Colonic mucosa (tissue), 4 donors: Measurements from ENCODE around the gene TMC4. TPM values are rescaled to one million over a fixed set of nuclear protein-coding genes. Genes with fewer than 3 reads are reported as not detected.
"Not testable (repeated sequence)": the region's sequence is repeated elsewhere in the genome, so short reads cannot be mapped to it uniquely, and the experiment has no call there.

Source experiments
- DNase-seq: peaks from one replicate; pipeline ENCODE4 v3.0.0-alpha.2; 2020
- H3K27ac ChIP-seq: fragments of 200-600 bp; one replicate; pipeline ENCODE4 v1.8.0; 2021
- H3K27me3 ChIP-seq: fragments of 200-600 bp; one replicate; pipeline ENCODE4 v1.8.0; 2021
- H3K36me3 ChIP-seq: fragments of 200-600 bp; one replicate; pipeline ENCODE4 v1.8.0; 2021
- H3K4me1 ChIP-seq: fragments of 200-600 bp; one replicate; pipeline ENCODE4 v1.8.0; 2021; ENCODE audit warnings: mild to moderate bottlenecking
- H3K4me3 ChIP-seq: fragments of 200-600 bp; one replicate; pipeline ENCODE4 v1.8.0; 2021
- H3K9ac ChIP-seq, 2 donors: one replicate each; pipeline ENCODE4 v1.7.0; 2013; ENCODE audit warnings: control low read depth in 2 of 2, low read depth in 2 of 2, low read length in 2 of 2
- H3K9me3 ChIP-seq: fragments of 200-600 bp; one replicate; pipeline ENCODE4 v1.8.0; 2021
- intact Hi-C: fragments of 100-400 bp; cut with DNase I; formaldehyde crosslinking; loops from one replicate; pipeline ENCODE4 v1.14.1; 2022
- total RNA-seq, 2 donors: library from RNA; stranded (reverse); fragmentation: NEBNext Ultra II Directional in 1 of 2; extraction: Animal tissue kit (Norgen Biotek cat#: 25700) in 1 of 2; gene quantifications; one replicate each; pipeline ENCODE4 v1.2.1, GENCODE V29; 2021
- TF ChIP-seq, protein P1 (sequence below): fragments of 200-600 bp; IDR thresholded peaks from one replicate; pipeline ENCODE4 v1.8.0; 2022; ENCODE audit warnings: antibody characterized with exemption, mild to moderate bottlenecking
- donor health status: healthy.
- donor health status: DM: no; HTN: no; CAD: no.
- donor health status: DM: no; HTN: no; CAD: no.

The TMC4 gene
- total RNA-seq, 2 donors from 2014 or later = 80.9 to 165 TPM

- Histone ChIP-seq H3K9ac (no peak overlapping the region), H3K27ac (no peak overlapping the region), H3K4me3 (no peak overlapping the region), H3K27me3 (no peaks in the 10 kb centered on the region), H3K9me3 (no peaks in the 10 kb centered on the region), H3K4me1 (no peaks in the 10 kb centered on the region), H3K36me3 (no peaks in the 10 kb centered on the region)
- TF ChIP-seq, protein P1, sequence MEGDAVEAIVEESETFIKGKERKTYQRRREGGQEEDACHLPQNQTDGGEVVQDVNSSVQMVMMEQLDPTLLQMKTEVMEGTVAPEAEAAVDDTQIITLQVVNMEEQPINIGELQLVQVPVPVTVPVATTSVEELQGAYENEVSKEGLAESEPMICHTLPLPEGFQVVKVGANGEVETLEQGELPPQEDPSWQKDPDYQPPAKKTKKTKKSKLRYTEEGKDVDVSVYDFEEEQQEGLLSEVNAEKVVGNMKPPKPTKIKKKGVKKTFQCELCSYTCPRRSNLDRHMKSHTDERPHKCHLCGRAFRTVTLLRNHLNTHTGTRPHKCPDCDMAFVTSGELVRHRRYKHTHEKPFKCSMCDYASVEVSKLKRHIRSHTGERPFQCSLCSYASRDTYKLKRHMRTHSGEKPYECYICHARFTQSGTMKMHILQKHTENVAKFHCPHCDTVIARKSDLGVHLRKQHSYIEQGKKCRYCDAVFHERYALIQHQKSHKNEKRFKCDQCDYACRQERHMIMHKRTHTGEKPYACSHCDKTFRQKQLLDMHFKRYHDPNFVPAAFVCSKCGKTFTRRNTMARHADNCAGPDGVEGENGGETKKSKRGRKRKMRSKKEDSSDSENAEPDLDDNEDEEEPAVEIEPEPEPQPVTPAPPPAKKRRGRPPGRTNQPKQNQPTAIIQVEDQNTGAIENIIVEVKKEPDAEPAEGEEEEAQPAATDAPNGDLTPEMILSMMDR = no peak
- DNase-seq = no peak
- intact Hi-C loops = no loop called here
Observed at GRCh38 chr19:54179262-54179852, 6.4 kb upstream of the TMC4 start.

DNA sequence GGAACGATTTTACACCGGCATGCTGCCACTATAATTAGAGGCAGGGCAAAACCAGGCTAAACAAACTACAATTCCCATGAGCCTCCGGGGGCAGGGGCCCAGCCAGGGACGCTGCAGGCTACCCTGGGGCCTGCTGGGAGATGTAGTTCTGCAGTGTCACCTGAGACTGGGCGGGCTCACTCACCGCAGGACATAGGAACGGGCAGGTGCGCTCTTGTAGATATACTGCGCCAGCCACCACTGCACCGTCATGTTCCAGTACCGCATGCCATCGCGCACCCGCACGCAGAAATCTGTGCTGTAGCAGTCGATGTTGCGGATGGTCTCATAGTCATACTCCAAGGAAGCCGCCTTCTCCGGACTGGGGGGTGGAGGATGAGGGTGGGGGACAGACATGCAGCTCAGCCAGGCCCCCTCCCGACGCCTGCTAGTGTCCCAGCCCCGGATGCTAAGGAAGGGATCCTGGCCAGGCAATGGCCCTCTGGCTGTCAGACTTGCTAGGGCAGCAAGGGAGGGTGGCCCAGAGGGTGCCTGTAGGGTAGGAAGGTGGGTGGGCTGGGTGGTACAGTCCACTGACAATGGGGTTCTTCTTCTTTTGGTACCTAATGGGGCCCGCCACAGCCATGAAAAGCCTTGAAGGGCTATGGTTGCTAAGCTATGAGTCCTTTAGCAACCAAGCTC, 5.8 kb upstream of the TMC4 start:
- no peak overlapping the region for H3K27ac ChIP-seq
- DNase-seq = peak; percentile 47
- H3K4me1 ChIP-seq = no peaks in the 10 kb centered on the region
- H3K36me3 ChIP-seq = no peaks in the 10 kb centered on the region
- TF ChIP-seq, protein P1 = no peak
- H3K4me3 ChIP-seq = no peak overlapping the region
- intact Hi-C loops = no loop called here
- H3K9me3 ChIP-seq = no peaks in the 10 kb centered on the region
- H3K27me3 ChIP-seq = no peaks in the 10 kb centered on the region
- no peak overlapping the region for H3K9ac ChIP-seq

DNA sequence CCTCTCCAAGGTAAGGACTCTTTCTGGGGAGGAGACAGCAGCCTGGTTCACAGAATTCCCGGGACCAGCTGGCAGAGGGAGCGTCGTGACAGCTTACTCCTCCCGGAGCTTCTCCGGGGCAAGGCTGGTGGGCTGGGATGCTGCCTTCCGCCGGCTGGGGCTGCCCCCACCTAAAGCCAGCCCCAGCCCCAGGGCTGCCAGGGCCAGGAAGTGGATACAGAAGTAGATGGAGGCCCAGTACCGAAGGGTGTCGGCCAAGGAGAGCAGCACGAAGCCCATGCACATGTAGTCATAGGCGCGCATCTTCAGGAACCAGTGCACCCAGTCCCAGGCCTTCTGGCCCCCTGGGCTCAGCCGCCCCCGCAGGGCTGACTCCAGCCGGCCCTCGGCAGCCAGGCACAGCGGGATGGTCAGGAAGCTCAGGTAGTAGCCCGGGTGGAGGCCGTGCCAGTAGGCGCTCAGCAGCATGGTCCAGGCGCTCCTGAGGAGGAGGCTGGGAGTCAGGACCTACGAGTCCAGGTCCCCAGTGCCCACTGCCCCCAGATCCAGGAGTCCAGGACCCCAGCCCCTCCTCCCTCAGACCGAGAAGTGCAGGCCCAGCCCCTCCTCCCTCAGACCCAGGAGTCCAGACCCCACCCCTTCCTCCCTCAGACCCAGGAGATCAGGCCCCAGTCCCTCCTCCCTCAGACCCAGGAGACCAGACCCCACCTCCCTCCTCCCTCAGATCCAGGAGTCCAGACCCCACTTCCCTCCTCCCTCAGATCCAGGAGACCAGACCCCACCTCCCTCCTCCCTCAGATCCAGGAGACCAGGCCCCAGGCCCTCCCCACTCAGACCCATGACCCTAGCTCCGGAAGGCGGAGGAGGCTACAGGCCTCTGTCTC, 1.2 kb upstream of the TMC4 start:
- Histone ChIP-seq H3K4me1 (no peaks in the 10 kb centered on the region), H3K36me3 (no peaks in the 10 kb centered on the region), H3K4me3 (no peak overlapping the region), H3K9ac (no peak overlapping the region), H3K27ac (no peak overlapping the region), H3K27me3 (no peaks in the 10 kb centered on the region), H3K9me3 (no peaks in the 10 kb centered on the region)
- TF ChIP-seq, protein P1 = no peak
- DNase-seq = no peak
- intact Hi-C loops = no loop called here

DNA sequence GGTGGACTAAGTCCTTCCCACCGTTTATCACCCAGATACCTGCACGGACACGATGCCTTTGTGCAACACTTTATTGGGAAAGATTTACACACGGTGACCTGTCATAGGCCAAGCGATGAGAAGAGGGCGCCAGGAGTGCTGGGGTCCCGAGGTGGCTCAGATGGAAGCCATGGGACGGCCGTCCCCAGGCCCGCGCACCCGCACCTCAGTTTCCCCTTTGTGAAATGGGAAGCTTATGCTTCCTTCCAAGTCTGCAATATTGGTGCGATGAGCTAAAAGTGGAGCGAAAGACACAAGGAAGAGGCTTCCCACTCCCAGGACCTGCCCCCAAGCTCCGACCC, 369 bp upstream of the TMC4 start:
- Histone ChIP-seq H3K36me3 (no peaks in the 10 kb centered on the region), H3K4me3 (no peak overlapping the region), H3K9ac (no peak overlapping the region), H3K27ac (no peak overlapping the region), H3K9me3 (no peaks in the 10 kb centered on the region), H3K4me1 (no peaks in the 10 kb centered on the region), H3K27me3 (no peaks in the 10 kb centered on the region)
- intact Hi-C loops = no loop called here
- TF ChIP-seq, protein P1 = no peak
- DNase-seq = no peak

GRCh38 chr19:54171736-54172431, 1.1 kb downstream of the TMC4 start:
- DNase-seq, H3K27ac ChIP-seq, H3K9me3 ChIP-seq, H3K36me3 ChIP-seq, H3K27me3 ChIP-seq, intact Hi-C loops, H3K4me1 ChIP-seq: not testable (repeated sequence)
- Histone ChIP-seq H3K4me3 (peak overlapping the region; percentile 41), H3K9ac (peak overlapping the region; percentile 26 to 40)
